H1 (cell line): ENCODE measurements around the gene BSND. TPM values are rescaled to one million over a fixed set of nuclear protein-coding genes. Genes with fewer than 3 reads are reported as not detected.
A peak's percentile ranks its signal among the peaks of the same experiment; 100 is the strongest.

Experiments used
- ASH2L ChIP-seq: fragments of 200-600, 300-600 bp; sonication (generic); IDR thresholded peaks from one replicate; pipeline ENCODE4 v1.7.1; 2017; ENCODE audit warnings: low read length
- BRCA1 ChIP-seq: IDR thresholded peaks from 2 replicates; pipeline ENCODE4 v1.6.1; 2012; ENCODE audit warnings: low read depth, low read length, improper control_type of control experiment
- EZH2 ChIP-seq: fragments of 200-600 bp; sonication (generic); IDR thresholded peaks from 2 replicates; pipeline ENCODE4 v1.7.1; 2012; ENCODE audit warnings: low read depth, mild to moderate bottlenecking, moderate library complexity, low read length, inconsistent platforms; ENCODE audit not compliant: severe bottlenecking
- POLR2A ChIP-seq, 2 experiments: IDR thresholded peaks; 1 replicate in 1 of 2; 2 replicates in 1 of 2; pipeline ENCODE4 v1.6.1; 2011; ENCODE audit warnings: low read depth in 2 of 2, low read length in 2 of 2, mild to moderate bottlenecking in 2 of 2; ENCODE audit errors: control extremely low read depth in 1 of 2
- POU5F1 ChIP-seq: IDR thresholded peaks from 2 replicates; pipeline ENCODE4 v1.6.1; 2011; ENCODE audit warnings: low read depth, mild to moderate bottlenecking, low read length, moderate library complexity
- SP1 ChIP-seq: IDR thresholded peaks from 2 replicates; pipeline ENCODE4 v1.6.1; 2011; ENCODE audit warnings: low read depth, low read length
- SP2 ChIP-seq: IDR thresholded peaks from 2 replicates; pipeline ENCODE4 v1.6.1; 2012; ENCODE audit warnings: mild to moderate bottlenecking, low read length, inconsistent platforms
- TBP ChIP-seq: IDR thresholded peaks from 2 replicates; pipeline ENCODE4 v1.6.1; 2011; ENCODE audit warnings: low read depth, low read length, improper control_type of control experiment
- polyA plus RNA-seq, 7 experiments: library from polyadenylated mRNA; depleted of rRNA in 3 of 7; stranded (reverse) in 5 of 7; unstranded in 2 of 7; fragments of >200 nt in 5 of 7; fragments of 200-250 nt in 2 of 7; gene quantifications; 1 replicate in 5 of 7; 2 replicates in 1 of 7; 4 replicates in 1 of 7; pipeline versions ENCODE4 v1.2.1 to v1.2.3, GENCODE V29; 2011 to 2013; ENCODE audit warnings: missing spikeins in 2 of 7, mixed read lengths in 2 of 7
- total RNA-seq: library from RNA; stranded (reverse); fragmentation: NEBNext Ultra II Directional; extraction: Animal tissue kit (Norgen Biotek cat#: 25700); gene quantifications from 2 replicates; pipeline ENCODE4 v1.2.1, GENCODE V29; 2021

BSND gene
- total and polyA plus RNA-seq, 2 of the 8 experiments (the other 6 are each of a cell fraction or from before 2014, with no cell fraction given), result 0.43 to 0.68 TPM

GRCh38 chr1:55039342-55040082 is 40.8 kb downstream of the BSND start, which contains the start of gene PCSK9 (continued):
- TF ChIP-seq SP1 (no peak), ASH2L (peak; percentile 91), POU5F1 (no peak), POLR2A (IDR thresholded peaks at IDR 0.05; ENCODE audit: control extremely low read depth in 1 of 2, low read depth in 2 of 2, low read length in 2 of 2) (0 out of 3 replicates have a peak, but pooled peaks of 1 of the 2 experiments have one; percentile 33), SP2 (no peak), EZH2 (peak; percentile 85), TBP (no peak), BRCA1 (no peak)
